Mucosa of rectum (tissue), 2 donors: ENCODE measurements around the gene VPS8.
"Not testable (repeated sequence)": the region's sequence is repeated elsewhere in the genome, so short reads cannot be mapped to it uniquely, and the experiment has no call there.

Experiments
- H3K27ac ChIP-seq, 2 donors: one replicate each; pipeline ENCODE4 v1.7.0; 2013; ENCODE audit warnings: inconsistent platforms in 2 of 2, low read depth in 2 of 2, low read length in 2 of 2
- H3K27me3 ChIP-seq, 2 donors: one replicate each; pipeline ENCODE4 v1.7.0; 2013; ENCODE audit warnings: low read length in 2 of 2; ENCODE audit not compliant: control insufficient read depth in 2 of 2, insufficient read depth in 2 of 2
- H3K36me3 ChIP-seq, 2 donors: one replicate each; pipeline ENCODE4 v1.7.0; 2013; ENCODE audit warnings: low read length in 2 of 2; ENCODE audit not compliant: control insufficient read depth in 2 of 2, insufficient read depth in 2 of 2
- H3K4me1 ChIP-seq, 2 donors: one replicate each; pipeline ENCODE4 v1.7.0; 2013; ENCODE audit warnings: low read length in 2 of 2, mild to moderate bottlenecking in 1 of 2; ENCODE audit not compliant: control insufficient read depth in 2 of 2, insufficient read depth in 2 of 2
- H3K4me3 ChIP-seq, 2 donors: one replicate each; pipeline ENCODE4 v1.7.0; 2013; ENCODE audit warnings: low read length in 2 of 2
- H3K9ac ChIP-seq, 2 donors: one replicate each; pipeline ENCODE4 v1.7.0; 2013; ENCODE audit warnings: low read length in 2 of 2, low read depth in 1 of 2, mild to moderate bottlenecking in 1 of 2
- H3K9me3 ChIP-seq, 2 donors: one replicate each; pipeline ENCODE4 v1.7.0; 2013; ENCODE audit warnings: low read length in 2 of 2; ENCODE audit not compliant: control insufficient read depth in 2 of 2
- donor health status: healthy.
- donor health status: Normal muscosa, but diverticular disease.

The VPS8 gene

GRCh38 chr3:184932777-184933176 is 120.8 kb downstream of the VPS8 start:
- Histone ChIP-seq H3K4me3 (no peak overlapping the region), H3K27me3 (no peaks in the 10 kb centered on the region), H3K9me3 (no peaks in the 10 kb centered on the region), H3K27ac (no peak overlapping the region), H3K9ac (no peak overlapping the region), H3K36me3 (peaks cover 31 to 38% of the 10 kb centered on the region in 2 donors), H3K4me1 (no peaks in the 10 kb centered on the region)

- H3K27me3 ChIP-seq = no peaks in the 10 kb centered on the region
- H3K4me1 ChIP-seq = peaks cover 0 to 2% of the 10 kb centered on the region in 2 donors
- H3K36me3 ChIP-seq = peaks cover 28 to 34% of the 10 kb centered on the region in 2 donors
- no peak overlapping the region for H3K9ac ChIP-seq
- H3K27ac ChIP-seq = no peak overlapping the region
- no peak overlapping the region for H3K4me3 ChIP-seq
- no peaks in the 10 kb centered on the region for H3K9me3 ChIP-seq
Observed at GRCh38 chr3:184937611-184938010, 125.6 kb downstream of the VPS8 start.

- Histone ChIP-seq H3K4me1 (peaks cover 0 to 2% of the 10 kb centered on the region in 2 donors), H3K9ac (no peak overlapping the region), H3K9me3 (no peaks in the 10 kb centered on the region), H3K27me3 (no peaks in the 10 kb centered on the region), H3K36me3 (peaks cover 33 to 36% of the 10 kb centered on the region in 2 donors), H3K4me3 (no peak overlapping the region), H3K27ac (no peak overlapping the region)
Observed at GRCh38 chr3:184941408-184941807, 129.4 kb downstream of the VPS8 start.

GRCh38 chr3:184942735-184943134 is 130.8 kb downstream of the VPS8 start:
- H3K4me3 ChIP-seq = no peak overlapping the region
- H3K27me3 ChIP-seq = no peaks in the 10 kb centered on the region
- H3K4me1 ChIP-seq = peaks cover 0 to 2% of the 10 kb centered on the region in 2 donors
- H3K36me3 ChIP-seq = peaks cover 24% of the 10 kb centered on the region in 2 donors
- no peak overlapping the region for H3K27ac ChIP-seq
- H3K9ac ChIP-seq = no peak overlapping the region
- no peaks in the 10 kb centered on the region for H3K9me3 ChIP-seq

- no peak overlapping the region for H3K27ac ChIP-seq
- peaks cover 21 to 22% of the 10 kb centered on the region in 2 donors for H3K36me3 ChIP-seq
- H3K4me3 ChIP-seq = no peak overlapping the region
- no peaks in the 10 kb centered on the region for H3K4me1 ChIP-seq
- no peaks in the 10 kb centered on the region for H3K9me3 ChIP-seq
- H3K27me3 ChIP-seq = no peaks in the 10 kb centered on the region
- no peak overlapping the region for H3K9ac ChIP-seq
Observed at GRCh38 chr3:184944241-184944640, 132.3 kb downstream of the VPS8 start.

- no peak overlapping the region for H3K27ac ChIP-seq
Observed at GRCh38 chr3:184945886-184946625, 134.1 kb downstream of the VPS8 start.

GRCh38 chr3:184946917-184947316 is 135.0 kb downstream of the VPS8 start:
- Histone ChIP-seq H3K9me3 (no peaks in the 10 kb centered on the region), H3K4me3 (no peak overlapping the region), H3K27ac (no peak overlapping the region), H3K27me3 (no peaks in the 10 kb centered on the region), H3K4me1 (no peaks in the 10 kb centered on the region), H3K9ac (no peak overlapping the region), H3K36me3 (peaks cover 8 to 17% of the 10 kb centered on the region in 2 donors)

More at GRCh38 chr3:184945886-184946625, 134.1 kb downstream of the VPS8 start:
- H3K4me3 ChIP-seq = no peak overlapping the region
- H3K4me1 ChIP-seq = no peaks in the 10 kb centered on the region
- no peaks in the 10 kb centered on the region for H3K9me3 ChIP-seq
- H3K36me3 ChIP-seq = peaks cover 10 to 18% of the 10 kb centered on the region in 2 donors
- no peaks in the 10 kb centered on the region for H3K27me3 ChIP-seq
- H3K9ac ChIP-seq = no peak overlapping the region

GRCh38 chr3:184949251-184949965 is 137.4 kb downstream of the VPS8 start:
- no peaks in the 10 kb centered on the region for H3K27me3 ChIP-seq
- H3K27ac ChIP-seq = no peak overlapping the region
- no peak overlapping the region for H3K9ac ChIP-seq
- H3K9me3 ChIP-seq = no peaks in the 10 kb centered on the region
- peaks cover 5 to 7% of the 10 kb centered on the region in 2 donors for H3K36me3 ChIP-seq
- H3K4me1 ChIP-seq = no peaks in the 10 kb centered on the region
- H3K4me3 ChIP-seq = no peak overlapping the region

- H3K27me3 ChIP-seq, H3K9me3 ChIP-seq, H3K36me3 ChIP-seq: not testable (repeated sequence)
Observed at GRCh38 chr3:184950816-184951215, 138.8 kb downstream of the VPS8 start.

GRCh38 chr3:184952671-184953070 is 140.7 kb downstream of the VPS8 start:
- Histone ChIP-seq H3K9me3 (no peaks in the 10 kb centered on the region), H3K9ac (no peak overlapping the region), H3K27ac (no peak overlapping the region), H3K4me3 (no peak overlapping the region), H3K36me3 (peaks cover 2 to 9% of the 10 kb centered on the region in 2 donors), H3K27me3 (no peaks in the 10 kb centered on the region), H3K4me1 (no peaks in the 10 kb centered on the region)

More at GRCh38 chr3:184950816-184951215, 138.8 kb downstream of the VPS8 start:
- H3K4me3 ChIP-seq, H3K4me1 ChIP-seq, H3K27ac ChIP-seq, H3K9ac ChIP-seq: not testable (repeated sequence)
